ENCODE data around the gene PLA2G7.

DNA sequence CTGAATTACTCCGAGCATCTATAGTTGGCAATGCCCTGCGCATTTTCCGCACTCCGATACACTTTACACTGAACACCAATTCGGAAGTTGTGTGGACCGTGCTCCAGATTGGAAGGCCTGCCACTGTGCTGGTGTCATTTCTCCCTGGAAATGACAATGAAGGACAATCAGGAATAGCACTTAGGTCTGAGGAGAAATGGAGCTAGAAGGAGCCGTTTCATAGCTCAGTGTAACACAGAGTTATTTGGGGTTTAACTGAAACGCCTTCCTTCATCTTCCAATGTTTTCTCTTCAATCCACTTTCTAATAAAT is 501 bp upstream of the PLA2G7 start:
- TF ChIP-seq TAF1 (IDR thresholded peaks at IDR 0.05; ENCODE audit: low read depth, low read length) (no peak), POLR2A (IDR thresholded peaks at IDR 0.05; ENCODE audit: low read depth, low read length) (no peak)

Measured in GM12891 (cell line).